ENCODE measurements around the gene SLC36A3.

The SLC36A3 gene

DNA sequence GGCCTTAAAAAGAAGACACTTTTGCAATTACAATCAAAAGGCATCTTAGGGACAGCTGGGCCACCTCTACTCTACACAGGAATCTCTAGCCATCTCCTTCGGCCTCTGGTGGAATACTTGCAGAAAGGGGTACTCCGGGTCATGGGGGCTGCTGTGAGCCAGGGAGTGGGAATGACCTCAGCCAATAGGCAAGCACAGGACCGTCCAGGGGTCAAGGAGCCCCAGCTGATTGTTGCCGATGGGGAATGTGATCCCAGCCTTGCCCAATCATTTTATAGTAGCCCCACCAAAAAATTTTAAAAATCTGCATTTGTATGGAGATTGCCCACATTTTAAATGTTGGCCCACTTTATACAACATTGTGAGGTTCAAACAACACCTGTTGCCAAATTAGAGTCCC lies 16.9 kb upstream of the SLC36A3 start:
- no peak overlapping the region for H3K4me3 ChIP-seq (ENCODE audit: control insufficient read depth, low read depth, low read length)
- no peak for DNase-seq (ENCODE audit: low read depth)
- TF ChIP-seq, protein P1, sequence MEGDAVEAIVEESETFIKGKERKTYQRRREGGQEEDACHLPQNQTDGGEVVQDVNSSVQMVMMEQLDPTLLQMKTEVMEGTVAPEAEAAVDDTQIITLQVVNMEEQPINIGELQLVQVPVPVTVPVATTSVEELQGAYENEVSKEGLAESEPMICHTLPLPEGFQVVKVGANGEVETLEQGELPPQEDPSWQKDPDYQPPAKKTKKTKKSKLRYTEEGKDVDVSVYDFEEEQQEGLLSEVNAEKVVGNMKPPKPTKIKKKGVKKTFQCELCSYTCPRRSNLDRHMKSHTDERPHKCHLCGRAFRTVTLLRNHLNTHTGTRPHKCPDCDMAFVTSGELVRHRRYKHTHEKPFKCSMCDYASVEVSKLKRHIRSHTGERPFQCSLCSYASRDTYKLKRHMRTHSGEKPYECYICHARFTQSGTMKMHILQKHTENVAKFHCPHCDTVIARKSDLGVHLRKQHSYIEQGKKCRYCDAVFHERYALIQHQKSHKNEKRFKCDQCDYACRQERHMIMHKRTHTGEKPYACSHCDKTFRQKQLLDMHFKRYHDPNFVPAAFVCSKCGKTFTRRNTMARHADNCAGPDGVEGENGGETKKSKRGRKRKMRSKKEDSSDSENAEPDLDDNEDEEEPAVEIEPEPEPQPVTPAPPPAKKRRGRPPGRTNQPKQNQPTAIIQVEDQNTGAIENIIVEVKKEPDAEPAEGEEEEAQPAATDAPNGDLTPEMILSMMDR (IDR thresholded peaks at IDR 0.05; ENCODE audit: control insufficient read depth, insufficient read depth, low read depth, low read length, missing control alignments), result no peak

DNA sequence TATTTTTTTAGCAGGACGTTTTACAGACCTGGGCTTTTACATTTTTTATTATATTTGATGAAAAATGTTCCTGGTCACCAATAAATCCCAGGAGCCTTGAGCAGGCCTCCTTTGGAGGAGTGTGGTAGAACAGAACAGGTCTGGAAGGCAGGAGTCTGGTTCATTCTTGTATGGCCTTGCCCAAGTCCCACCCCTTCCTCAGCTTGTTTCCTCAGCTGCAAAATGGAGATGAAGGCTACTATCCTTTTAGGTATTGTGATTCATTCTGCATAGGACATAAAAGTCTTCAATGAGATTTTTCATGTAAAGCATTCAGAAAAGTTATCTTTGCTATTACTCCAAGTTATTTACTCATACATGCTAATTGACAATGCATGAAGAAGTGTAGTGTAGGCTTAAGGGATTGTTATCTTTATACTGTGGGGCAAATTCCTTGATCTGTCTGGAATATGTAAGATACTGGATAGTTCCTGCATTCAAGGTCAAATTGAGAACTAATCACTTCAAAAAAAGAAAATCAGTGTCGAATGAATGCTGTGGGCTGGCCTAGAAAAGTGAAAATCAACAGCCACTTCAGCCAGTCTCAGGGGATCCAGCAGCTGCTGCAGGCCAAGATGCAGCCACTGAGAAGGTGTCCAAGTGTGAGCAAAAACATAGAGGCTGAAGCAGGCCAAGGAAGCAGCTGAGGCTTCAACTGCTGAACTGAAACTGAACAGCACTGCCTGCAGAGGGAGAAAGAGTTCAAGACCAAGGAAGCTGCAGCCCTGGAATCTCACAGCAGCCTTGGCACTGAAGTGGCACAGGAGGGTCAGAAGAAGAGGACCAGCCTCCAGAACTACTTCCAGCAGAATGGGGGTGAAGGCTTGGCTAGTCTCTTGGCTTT lies 15.5 kb upstream of the SLC36A3 start:
- no peak for DNase-seq (ENCODE audit: low read depth)
- no peak overlapping the region for H3K4me3 ChIP-seq (ENCODE audit: control insufficient read depth, low read depth, low read length)
- TF ChIP-seq, protein P1 (IDR thresholded peaks at IDR 0.05; ENCODE audit: control insufficient read depth, insufficient read depth, low read depth, low read length, missing control alignments), result peak; percentile 33

DNA sequence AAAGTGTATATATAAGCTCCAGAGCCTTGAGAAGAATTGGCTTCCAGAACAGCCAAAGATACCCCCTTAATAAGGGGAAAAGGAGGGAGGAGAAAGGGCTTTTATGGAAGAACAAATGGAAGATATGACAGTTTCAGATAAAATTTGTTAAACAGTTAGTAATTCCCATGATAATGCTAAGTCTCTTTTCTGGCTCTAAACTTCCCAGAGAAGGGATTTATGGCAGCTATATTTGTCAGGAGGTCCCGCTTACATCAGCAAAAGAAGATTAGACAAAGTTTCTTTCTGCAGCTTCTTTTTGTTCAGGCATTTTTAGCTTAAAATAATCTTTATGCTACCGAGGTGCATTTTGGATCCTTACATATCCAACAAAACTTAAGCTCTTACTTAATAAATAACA lies 14.3 kb upstream of the SLC36A3 start:
- DNase-seq (ENCODE audit: low read depth), result no peak
- no peak overlapping the region for H3K4me3 ChIP-seq (ENCODE audit: control insufficient read depth, low read depth, low read length)
- TF ChIP-seq, protein P1 (IDR thresholded peaks at IDR 0.05; ENCODE audit: control insufficient read depth, insufficient read depth, low read depth, low read length, missing control alignments), result no peak

DNA sequence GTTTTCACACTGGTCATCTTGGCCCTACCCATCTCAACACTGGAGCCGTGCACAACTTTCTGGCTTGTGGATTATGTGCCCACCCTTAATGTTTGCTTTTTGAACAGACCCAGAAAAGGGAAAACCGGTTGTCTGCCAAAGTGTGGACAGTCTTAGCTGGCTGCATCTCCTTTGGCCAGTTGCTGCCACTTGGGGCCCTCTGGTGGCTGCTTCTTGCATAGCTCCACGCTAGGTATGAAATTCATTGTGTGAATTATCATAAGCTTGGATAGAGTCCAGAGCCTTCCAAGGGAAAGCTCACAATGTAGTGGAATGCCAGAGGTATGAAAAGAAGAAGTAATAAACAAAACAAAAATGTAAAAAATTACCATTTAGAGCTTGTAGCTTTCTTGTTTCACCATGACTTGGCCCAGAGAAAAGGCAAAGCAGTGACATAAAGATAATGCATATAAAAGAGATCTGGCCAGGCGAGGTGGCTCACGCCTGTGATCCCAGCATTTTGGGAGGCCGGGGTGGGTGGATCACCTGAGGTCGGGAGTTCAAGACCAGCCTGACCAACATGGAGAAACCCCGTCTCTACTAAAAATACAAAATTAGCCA lies 12.5 kb upstream of the SLC36A3 start:
- TF ChIP-seq, protein P1 (IDR thresholded peaks at IDR 0.05; ENCODE audit: control insufficient read depth, insufficient read depth, low read depth, low read length, missing control alignments), result peak; percentile 96
- DNase-seq (ENCODE audit: low read depth), result peak; percentile 27
- no peak overlapping the region for H3K4me3 ChIP-seq (ENCODE audit: control insufficient read depth, low read depth, low read length)

DNA sequence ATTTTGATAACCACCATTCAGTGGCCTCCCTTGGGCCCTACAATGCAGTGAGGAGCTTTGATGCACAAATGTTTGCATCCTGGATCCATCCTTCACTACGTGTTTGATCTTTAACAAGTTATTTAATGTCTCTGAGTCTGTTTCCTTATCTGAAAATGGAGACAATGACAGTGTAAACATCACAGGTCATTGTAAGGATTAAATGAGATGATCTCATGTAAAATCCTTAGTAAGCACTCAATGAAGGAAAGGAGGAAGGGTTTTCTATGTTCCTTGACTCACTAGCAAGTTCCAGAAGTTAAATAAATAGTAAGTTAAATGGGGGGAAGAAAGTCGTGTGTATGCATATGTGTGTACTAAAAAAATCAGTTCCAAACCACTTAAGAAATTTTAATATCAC lies 9.8 kb upstream of the SLC36A3 start:
- no peak for DNase-seq (ENCODE audit: low read depth)
- TF ChIP-seq, protein P1 (IDR thresholded peaks at IDR 0.05; ENCODE audit: control insufficient read depth, insufficient read depth, low read depth, low read length, missing control alignments), result no peak
- no peak overlapping the region for H3K4me3 ChIP-seq (ENCODE audit: control insufficient read depth, low read depth, low read length)

DNA sequence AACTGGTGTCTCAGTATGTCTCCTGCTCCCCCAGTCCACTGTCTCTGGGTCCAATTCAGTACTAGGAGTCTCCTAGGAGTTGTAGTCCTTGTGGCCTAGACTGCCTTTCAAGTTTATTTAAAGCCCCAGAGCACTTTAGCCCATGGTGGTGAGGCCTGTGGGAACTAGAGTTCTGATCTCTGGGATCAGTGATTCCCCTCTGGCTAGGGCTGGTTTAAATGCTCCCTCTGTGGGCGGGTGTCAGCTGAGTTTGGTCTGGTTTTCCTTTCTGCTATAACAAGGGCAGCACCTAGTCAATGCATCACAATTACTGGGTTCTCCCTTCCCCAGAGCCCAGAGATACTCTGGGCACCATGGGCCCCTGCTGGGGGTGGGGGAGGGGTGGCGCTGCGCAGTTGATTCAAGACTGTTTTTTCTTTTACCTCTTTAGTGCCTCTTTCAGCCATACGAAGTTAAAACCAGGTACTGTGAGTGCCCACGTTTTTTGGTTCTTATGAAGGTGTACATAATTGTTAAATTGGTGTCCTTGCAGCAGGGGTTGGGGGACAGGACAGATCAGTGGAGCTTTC lies 9.3 kb upstream of the SLC36A3 start:
- DNase-seq (ENCODE audit: low read depth), result no peak
- H3K4me3 ChIP-seq (ENCODE audit: control insufficient read depth, low read depth, low read length), result no peak overlapping the region
- TF ChIP-seq, protein P1 (IDR thresholded peaks at IDR 0.05; ENCODE audit: control insufficient read depth, insufficient read depth, low read depth, low read length, missing control alignments), result no peak
